Retinal pigment epithelial cell (primary cell): Measurements from ENCODE around the gene RBMS1.

ENCODE experiments used
- DNase-seq: peaks from one replicate; pipeline ENCODE4 v3.0.0-alpha.2; 2010; ENCODE audit warnings: low read depth
- H3K4me3 ChIP-seq: 2 replicates; pipeline ENCODE4 v1.5.1; 2011; ENCODE audit warnings: mild to moderate bottlenecking, low read length, control low read depth, moderate library complexity
- TF ChIP-seq, protein P1 (sequence below): conservative IDR thresholded peaks from 2 replicates; pipeline ENCODE4 v1.5.1; 2011; ENCODE audit warnings: low read depth, low read length, control low read depth, inconsistent platforms

RBMS1 gene

DNA sequence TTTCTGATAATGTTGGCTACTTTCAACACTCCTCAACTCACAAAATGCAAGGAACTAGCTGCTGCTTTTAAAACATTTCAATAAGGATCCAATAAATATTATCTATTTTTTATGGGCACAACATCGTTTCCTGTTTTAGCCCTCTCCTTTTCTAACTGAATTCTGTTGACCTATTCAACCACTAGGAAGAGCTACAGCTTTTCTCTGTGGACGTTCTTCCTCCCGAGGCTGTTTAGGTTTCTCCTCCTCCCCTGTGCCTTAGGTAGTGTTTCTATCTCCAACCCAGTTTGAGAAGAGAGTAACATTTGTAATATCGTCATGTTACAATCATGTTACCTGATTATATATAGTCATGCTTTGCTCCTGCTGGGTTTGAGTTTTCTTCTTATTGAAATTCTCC, 202.2 kb downstream of the RBMS1 start:
- DNase-seq, result no peak
- no peak overlapping the region for H3K4me3 ChIP-seq
- TF ChIP-seq, protein P1, sequence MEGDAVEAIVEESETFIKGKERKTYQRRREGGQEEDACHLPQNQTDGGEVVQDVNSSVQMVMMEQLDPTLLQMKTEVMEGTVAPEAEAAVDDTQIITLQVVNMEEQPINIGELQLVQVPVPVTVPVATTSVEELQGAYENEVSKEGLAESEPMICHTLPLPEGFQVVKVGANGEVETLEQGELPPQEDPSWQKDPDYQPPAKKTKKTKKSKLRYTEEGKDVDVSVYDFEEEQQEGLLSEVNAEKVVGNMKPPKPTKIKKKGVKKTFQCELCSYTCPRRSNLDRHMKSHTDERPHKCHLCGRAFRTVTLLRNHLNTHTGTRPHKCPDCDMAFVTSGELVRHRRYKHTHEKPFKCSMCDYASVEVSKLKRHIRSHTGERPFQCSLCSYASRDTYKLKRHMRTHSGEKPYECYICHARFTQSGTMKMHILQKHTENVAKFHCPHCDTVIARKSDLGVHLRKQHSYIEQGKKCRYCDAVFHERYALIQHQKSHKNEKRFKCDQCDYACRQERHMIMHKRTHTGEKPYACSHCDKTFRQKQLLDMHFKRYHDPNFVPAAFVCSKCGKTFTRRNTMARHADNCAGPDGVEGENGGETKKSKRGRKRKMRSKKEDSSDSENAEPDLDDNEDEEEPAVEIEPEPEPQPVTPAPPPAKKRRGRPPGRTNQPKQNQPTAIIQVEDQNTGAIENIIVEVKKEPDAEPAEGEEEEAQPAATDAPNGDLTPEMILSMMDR, result no peak

DNA sequence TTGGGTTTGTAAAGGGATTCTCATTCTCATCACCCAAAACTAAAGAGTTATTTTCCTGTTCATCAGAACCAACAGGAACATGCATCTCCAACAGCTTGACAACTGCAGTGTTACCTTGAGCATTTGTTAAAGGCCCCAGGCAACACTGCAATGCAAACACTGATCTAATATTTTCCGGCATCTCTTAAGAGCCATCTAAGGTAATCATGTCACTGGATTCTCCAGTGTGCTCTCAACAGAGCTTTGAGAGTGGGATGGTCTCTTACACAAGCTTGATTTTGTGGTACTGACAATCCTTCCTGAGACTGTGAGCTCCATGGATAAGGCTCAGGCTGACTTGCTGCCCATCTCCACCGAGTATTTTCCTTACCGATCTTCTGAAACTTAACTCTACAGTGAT, 203.0 kb downstream of the RBMS1 start:
- no peak for DNase-seq
- TF ChIP-seq, protein P1, result no peak
- H3K4me3 ChIP-seq, result no peak overlapping the region

DNA sequence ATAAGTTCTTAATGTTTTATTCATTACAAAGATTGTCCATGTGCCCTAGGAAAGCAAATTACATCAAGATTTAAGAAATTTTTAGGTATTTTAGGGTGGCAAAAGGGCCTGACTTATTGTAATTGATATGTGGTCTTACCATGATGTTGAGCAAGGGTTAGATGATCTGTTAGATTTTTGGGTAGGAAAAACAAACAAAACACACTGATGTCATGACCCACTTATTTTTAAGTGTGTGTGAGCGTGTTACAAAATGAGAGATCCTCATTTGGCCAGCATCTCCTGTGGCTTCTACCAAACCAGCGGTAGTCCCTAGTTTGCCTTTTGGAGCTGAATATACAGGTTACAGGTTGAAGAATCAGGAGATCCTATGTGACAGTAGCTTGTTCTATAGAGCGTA, 203.8 kb downstream of the RBMS1 start:
- DNase-seq, result no peak
- H3K4me3 ChIP-seq, result no peak overlapping the region
- TF ChIP-seq, protein P1, result no peak

DNA sequence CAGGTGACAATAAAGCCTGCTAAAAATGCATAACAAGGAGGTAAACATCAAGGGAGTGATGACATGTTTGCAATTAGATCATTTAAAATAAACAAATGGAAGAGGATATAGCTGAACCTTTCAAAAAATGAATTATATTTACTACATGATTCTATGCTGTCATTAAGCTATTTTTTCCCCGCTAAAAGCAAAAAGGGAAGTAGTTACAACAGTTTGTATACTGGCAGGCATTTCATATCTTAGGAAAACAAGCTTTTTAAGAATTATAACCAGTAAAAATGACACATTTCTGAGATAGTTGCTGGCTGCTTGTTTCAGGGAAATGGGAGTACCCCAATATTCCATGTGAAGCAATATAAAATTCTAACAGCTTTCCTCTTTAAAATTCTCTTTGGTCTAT, 204.5 kb downstream of the RBMS1 start:
- H3K4me3 ChIP-seq, result no peak overlapping the region
- TF ChIP-seq, protein P1, result no peak
- no peak for DNase-seq

DNA sequence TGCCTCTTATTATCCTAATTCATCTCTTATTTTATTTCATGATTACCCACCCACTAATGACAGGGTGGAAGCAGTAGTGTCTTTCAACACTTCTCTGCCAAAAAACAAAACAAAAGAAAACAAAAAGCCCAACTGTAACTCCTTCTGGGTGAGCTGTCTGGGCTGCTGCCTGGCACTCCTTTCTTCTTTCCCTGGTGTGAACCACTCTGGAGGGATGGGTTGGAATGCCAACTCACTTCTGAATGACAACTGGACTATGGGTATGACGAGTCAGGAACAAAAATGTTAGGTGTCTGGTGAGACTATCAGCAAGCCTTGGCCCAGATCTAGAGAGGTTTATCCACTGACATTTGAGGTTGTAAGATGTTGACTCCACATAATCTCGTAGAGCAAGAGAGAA, 205.3 kb downstream of the RBMS1 start:
- TF ChIP-seq, protein P1, result no peak
- DNase-seq, result no peak
- no peak overlapping the region for H3K4me3 ChIP-seq

DNA sequence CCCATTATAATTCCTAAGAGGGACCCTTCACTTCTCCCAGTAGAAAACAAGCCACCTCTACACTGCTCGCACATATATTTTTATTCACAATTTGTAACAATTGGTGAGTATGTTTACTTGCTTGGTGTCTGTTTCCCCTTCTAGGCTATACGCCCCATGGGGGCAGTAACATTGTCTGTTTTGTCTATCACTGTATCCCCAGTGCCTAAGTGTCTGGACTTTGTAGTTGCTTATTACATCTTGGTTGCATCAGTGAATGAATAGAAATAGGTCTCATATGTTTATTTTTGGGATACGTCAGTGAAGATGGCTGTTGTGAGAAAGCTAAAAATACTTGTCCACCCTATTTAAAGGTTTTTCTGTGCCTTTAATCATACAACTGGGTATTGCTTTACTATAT, 206.1 kb downstream of the RBMS1 start:
- TF ChIP-seq, protein P1, result no peak
- no peak overlapping the region for H3K4me3 ChIP-seq
- DNase-seq, result no peak

DNA sequence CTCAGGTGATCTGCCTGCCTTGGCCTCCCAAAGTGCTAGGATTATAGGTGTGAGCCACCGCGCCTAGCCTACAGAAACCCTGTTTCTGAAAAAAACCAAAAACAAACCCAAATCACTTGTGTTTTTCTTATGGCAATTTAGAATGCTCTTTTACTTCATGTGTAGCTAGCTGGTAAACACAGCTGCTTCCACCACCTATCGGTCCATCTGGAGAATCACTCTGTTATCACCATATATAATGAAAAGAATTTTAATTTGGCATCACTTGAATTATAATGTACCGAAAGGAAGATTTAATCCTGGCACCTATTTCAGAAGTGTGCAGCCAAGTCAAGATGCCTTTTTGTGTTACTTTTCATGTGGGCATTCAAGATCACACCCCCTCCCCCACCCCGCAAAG, 207.1 kb downstream of the RBMS1 start:
- TF ChIP-seq, protein P1, result no peak
- DNase-seq, result no peak
- no peak overlapping the region for H3K4me3 ChIP-seq
